ENCODE results near the gene ADCY2. TPM values are rescaled to one million over a fixed set of nuclear protein-coding genes. Genes with fewer than 3 reads are reported as not detected.

Gene ADCY2
- total and polyA plus RNA-seq, 9 donors, result 4.0 to 22.8 (median 8.3) TPM

- 76 to 79% (median 76%) methylated on average over 2 of the region's 2 CpGs for WGBS, 3 donors
These were observed 219.7 kb downstream of the ADCY2 start for GRCh38 chr5:7615566-7616061.

GRCh38 chr5:7616897-7617296, 221.0 kb downstream of the ADCY2 start:
- intact Hi-C loops (cut with DNase I), result no loop called here
- H3K4me1 ChIP-seq (ENCODE audit: insufficient read depth), result no peaks in the 10 kb centered on the region
- no peak for DNase-seq
- 45 to 57% (median 49%) methylated on average over 2 of the region's 2 CpGs for WGBS, 3 donors
- no peak overlapping the region for H3K4me3 ChIP-seq
- H3K27me3 ChIP-seq, result no peaks in the 10 kb centered on the region
- no peak overlapping the region for H3K27ac ChIP-seq
- TF ChIP-seq POLR2A (IDR thresholded peaks at IDR 0.05), result no peak
- no peak for TF ChIP-seq EP300 (IDR thresholded peaks at IDR 0.05)
- TF ChIP-seq CTCF (IDR thresholded peaks at IDR 0.05), result no peak
- no peaks in the 10 kb centered on the region for H3K36me3 ChIP-seq
- peaks cover 0 to 3% of the 10 kb centered on the region in 2 donors for H3K9me3 ChIP-seq

More at GRCh38 chr5:7615566-7616061, 219.7 kb downstream of the ADCY2 start:
- Histone ChIP-seq H3K27me3 (no peaks in the 10 kb centered on the region), H3K9me3 (peaks cover 0 to 3% of the 10 kb centered on the region in 2 donors), H3K27ac (no peak overlapping the region), H3K4me1 (ENCODE audit: insufficient read depth) (no peaks in the 10 kb centered on the region), H3K4me3 (no peak overlapping the region), H3K36me3 (no peaks in the 10 kb centered on the region)
- no peak for TF ChIP-seq POLR2A (IDR thresholded peaks at IDR 0.05)
- no peak for TF ChIP-seq EP300 (IDR thresholded peaks at IDR 0.05)
- TF ChIP-seq CTCF (IDR thresholded peaks at IDR 0.05), result no peak
- intact Hi-C loops (cut with DNase I), result no loop called here
- no peak for DNase-seq

- H3K4me1 ChIP-seq (ENCODE audit: insufficient read depth), result no peaks in the 10 kb centered on the region
- no peaks in the 10 kb centered on the region for H3K27me3 ChIP-seq
- H3K27ac ChIP-seq, result no peak overlapping the region
- intact Hi-C loops (cut with DNase I), result no loop called here
- H3K36me3 ChIP-seq, result no peaks in the 10 kb centered on the region
- 70 to 78% (median 74%) methylated on average over 2 of the region's 2 CpGs for WGBS, 3 donors
- H3K9me3 ChIP-seq, result no peaks in the 10 kb centered on the region
- no peak for DNase-seq
- no peak for TF ChIP-seq CTCF (IDR thresholded peaks at IDR 0.05)
- no peak for TF ChIP-seq POLR2A (IDR thresholded peaks at IDR 0.05)
- TF ChIP-seq EP300 (IDR thresholded peaks at IDR 0.05), result no peak
- H3K4me3 ChIP-seq, result no peak overlapping the region
These were observed 226.6 kb downstream of the ADCY2 start for GRCh38 chr5:7622498-7622897.

- no peak for TF ChIP-seq CTCF (IDR thresholded peaks at IDR 0.05)
- Histone ChIP-seq H3K4me3 (no peak overlapping the region), H3K36me3 (no peaks in the 10 kb centered on the region), H3K27ac (no peak overlapping the region), H3K9me3 (no peaks in the 10 kb centered on the region), H3K27me3 (no peaks in the 10 kb centered on the region), H3K4me1 (ENCODE audit: insufficient read depth) (no peaks in the 10 kb centered on the region)
- DNase-seq, result no peak
- 65 to 73% (median 71%) methylated on average over 2 of the region's 2 CpGs for WGBS, 3 donors
- intact Hi-C loops (cut with DNase I), result no loop called here
These were observed 229.8 kb downstream of the ADCY2 start for GRCh38 chr5:7625740-7626139.
